NCI-H2227 (cell line): ENCODE data around the gene ADNP.
"Not testable (repeated sequence)": the region's sequence is repeated elsewhere in the genome, so short reads cannot be mapped to it uniquely, and the experiment has no call there.

ENCODE experiments used
- DNase-seq: peaks from one replicate; lab custom pipeline; 2025; ENCODE audit not compliant: unreplicated experiment; lab: John Stamatoyannopoulos, UW

ADNP gene

DNA sequence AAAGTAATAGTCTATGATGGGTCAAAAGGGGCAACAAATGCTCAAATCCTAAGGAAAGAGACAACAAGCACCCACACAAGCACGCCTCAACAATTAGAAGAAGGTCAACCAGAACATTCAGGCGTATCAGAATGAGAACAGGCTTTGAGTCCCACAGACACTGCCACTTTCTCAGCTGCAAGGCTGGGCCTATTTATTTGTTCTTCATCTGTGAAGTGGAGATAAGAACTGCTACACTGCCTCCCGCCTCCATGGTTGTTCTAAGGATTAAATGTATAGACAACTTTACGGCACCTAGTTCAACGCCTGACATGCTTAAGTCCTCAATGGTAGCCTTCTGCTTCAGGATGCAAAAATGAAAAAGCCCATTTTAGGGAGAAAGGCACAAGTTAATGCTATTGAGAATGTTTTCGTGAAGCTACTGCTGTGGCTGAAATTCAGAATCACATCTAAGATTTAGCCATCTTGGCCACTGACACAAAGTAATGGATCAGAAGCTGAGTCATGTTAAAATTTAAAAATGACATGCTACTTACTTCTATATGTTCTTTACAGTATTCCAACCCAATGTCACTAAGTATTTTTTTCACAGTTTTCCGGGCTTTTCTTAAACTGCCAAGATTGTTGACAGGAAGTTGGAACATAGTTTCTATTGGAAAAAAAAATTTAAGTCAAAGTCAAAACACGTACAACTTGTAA is 27.7 kb downstream of the ADNP start:
- DNase-seq = no peak

DNA sequence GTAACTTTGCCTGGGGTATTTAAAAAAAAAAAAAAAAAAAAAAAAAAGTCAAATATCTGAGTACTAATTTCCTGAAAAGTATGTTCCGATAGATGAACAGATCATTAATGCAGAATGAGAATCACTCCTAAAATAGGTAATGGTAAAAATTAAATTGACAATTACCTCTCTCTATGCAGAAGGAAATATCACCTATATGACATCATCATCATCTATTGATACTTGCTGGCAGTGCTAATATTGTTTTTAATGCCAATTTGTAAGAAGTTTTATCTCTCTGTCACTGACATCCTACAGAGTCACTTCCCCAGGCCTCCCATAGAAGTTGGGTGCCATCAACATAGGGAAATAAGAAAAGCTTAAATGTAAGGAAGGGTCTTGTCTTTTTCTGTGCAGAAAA is 29.9 kb downstream of the ADNP start:
- no peak for DNase-seq

DNA sequence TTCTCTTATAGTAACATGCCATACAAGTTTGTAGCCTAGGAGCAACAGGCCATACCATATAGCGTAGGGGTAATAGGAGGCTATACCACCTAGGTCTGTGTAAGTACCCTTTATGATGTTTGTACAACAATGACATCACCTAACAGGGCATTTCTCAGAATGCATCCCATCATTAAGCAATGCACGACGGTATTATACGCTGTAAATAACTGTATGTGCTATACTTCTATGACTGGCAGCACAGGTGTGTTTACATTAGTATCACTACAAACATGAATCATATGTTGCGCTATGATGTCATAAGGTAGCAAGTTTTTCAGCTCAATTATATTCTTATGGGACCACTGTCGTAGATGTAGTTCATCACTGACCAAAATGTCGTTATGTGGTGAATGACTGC is 31.0 kb downstream of the ADNP start:
- DNase-seq = no peak

DNA sequence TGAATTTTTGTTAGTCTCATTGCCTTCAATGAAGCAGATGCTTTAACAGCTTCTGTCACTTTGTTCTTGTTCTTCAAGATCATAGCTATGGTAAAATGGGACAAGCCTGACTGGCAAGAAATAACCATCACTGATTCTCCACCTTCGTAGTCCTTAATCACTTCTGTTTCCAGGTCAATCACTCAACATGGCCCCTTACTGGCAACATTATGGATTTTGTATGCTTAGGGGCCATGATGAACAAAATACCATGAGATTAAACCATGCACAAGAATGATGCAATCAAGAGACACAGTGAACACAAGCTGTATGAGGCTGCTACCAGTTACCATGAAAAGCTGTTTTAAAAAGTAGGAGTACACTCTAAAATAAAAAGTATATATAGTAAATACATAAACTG is 32.8 kb downstream of the ADNP start:
- DNase-seq = no peak

DNA sequence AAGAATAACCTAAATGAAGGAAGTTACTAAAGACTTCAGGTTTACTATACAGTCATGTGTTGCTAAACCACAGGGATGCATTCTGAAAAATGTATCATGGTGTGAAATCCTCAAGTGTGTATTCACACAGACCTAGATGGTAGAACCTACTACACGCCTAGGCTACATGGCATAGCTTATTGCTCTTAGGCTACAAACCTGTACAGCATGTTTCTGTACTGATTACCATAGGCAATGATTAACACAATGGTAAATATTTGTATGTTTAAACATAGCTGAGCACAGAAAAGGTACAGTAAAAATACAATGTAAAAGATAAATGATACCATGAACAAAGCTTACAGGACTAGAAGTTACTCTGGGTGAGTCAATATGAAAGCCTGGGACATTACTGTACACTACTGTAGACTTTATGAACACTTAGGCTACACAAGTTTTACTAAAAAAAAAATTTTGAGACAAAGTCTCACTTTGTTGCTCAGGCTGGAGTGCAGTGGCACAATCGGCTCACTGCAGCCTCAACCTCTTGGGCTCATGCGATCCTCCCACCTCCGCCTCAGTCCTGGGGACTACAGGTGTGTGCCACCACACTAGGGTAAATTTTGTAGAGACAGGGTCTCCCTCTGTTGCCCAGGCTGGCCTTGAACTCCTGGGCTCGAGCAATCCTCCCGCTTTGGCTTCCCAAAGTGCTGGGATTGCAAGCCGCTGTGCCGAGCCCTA is 36.0 kb downstream of the ADNP start:
- DNase-seq = no peak

DNA sequence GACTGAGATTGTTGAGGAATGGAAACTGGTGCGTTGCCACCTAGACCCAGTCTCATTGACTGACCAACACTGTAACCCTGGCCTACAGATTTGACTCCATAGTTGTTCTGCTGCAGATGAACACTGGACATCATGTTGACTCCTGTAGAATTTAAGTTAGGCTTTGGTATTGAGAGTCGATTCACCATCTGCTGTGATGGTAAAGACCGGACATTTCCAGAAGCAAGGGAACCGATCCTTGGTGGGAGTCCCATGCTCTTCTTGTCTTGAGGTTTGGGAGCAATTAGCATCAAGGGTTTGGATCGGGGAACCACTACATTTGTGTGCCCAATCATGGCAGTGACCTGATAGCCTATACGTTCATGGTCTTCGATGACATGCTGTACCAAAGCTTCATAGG is 37.6 kb downstream of the ADNP start:
- DNase-seq = no peak

DNA sequence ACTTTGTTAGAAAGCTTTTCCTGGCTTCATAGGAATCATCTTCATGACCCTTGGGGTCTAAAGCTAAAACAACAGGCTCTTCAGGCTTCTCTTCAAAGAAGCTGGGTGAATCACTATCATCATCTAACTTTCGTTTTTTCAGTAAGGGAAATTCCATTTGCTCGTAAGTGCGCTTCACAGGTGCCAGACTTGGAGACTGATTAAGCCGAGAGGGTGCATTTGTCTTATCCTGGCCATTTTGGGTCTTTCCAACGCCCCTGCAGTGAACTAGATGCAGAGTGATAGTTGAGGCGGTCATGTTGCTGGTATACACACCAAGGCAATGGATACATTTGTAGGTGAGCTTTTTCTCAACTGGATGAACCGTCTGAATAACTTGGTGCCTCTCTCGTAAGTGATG is 38.8 kb downstream of the ADNP start:
- DNase-seq = no peak

DNA sequence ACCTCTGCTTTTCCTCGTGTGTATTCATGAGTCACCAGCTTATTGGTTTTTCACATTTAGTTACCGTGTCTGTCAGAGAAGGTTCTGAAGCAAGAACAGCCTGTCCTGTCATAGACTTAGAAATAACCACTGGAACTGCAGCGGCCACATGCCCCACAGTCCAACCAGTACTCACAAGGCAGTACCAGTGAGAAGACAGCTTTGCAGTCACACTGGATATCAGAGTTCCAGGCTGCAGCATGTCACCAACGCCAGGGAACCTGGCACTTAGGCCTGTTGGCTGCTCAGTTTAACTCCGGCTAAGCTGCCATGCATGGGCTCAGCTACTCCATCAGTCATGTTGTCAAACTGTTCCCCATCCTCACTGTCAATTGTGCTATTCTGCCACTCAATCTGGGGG is 40.1 kb downstream of the ADNP start:
- DNase-seq = no peak

DNA sequence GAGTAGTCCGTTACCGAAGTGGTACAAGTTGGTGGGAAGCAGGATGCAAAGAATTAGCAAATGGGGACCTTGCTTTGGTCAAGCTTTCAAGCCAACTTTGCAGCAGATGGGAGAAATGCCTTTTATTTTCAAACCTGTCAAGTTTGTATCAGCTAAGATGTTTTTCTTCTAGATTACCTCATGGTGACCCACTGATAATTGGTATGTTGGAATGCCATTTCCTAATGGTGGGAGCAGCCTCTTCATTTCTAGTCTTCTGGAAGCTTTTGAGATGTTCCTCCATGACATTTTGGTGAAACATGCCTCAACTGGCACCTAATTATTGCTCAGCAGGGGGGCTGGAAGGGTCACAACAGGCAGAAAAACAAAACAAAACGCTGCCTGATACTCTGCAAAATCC is 43.7 kb downstream of the ADNP start:
- DNase-seq = no peak

DNA sequence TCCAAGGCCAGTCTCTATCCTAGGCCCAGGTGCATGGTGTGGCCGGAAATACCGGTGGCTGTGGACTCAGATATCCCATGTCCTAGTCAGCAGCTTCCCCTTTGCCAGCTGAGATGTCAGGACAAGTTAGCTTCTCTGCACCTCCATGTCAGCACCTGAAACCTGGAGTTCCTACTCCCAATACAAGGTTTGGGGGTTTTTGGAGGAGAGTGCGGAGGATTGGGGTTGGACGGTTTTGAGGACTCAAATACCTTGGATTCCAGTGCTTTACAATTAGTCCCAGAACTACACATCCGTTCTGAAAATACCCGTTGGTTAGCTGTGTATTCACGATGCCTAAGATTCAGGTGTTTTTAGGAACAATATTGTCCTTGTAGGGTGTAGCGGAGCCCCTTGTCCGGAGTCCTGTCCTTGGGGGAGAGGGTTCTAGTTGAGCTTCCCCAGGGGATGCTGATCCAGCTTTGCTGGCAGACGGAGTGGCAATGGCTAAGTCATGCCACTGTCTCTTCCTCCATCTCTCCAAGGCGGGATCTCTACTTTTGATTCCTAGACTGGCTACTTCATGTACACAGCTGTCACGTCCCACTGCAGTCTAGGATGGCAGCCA is 45.0 kb downstream of the ADNP start:
- no peak for DNase-seq

DNA sequence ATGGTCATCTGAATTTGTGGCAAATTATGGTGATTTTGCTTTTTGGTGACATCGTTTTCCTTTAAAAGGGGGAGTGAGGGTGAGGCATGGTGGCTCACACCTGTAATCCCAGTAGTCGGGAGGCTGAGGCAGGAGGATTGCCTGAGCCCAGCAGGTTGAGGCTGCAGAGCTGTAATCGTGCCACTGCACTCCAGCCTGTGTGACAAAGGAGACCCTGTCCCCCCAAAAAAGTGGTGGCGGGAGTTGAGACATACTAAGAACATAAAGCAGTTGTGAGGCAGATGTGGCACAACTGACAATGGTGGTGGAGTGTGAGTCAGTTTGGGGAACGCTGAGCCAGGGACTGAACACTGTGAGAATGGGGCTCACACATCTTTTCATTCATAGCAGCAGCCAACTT is 45.5 kb downstream of the ADNP start:
- no peak for DNase-seq

DNA sequence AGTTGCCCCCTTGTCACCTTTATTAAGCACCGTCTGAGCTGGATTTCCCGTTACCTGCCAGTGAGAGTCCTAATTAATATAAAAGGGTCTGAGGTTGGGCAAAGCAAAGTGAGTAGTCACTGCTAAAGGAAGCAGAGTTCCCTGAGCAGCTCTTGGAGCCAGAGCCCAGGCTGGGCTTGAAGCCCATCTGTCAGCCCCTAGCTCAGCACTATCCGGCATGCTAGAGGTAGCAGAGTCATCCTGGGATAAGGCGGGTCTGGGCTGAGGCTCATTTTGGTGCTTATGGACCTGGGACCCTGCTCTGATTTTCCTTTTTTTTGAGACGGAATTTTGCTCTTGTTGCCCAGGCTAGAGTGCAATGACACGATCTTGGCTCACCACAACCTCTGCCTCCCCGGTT is 46.2 kb downstream of the ADNP start:
- DNase-seq = no peak

DNA sequence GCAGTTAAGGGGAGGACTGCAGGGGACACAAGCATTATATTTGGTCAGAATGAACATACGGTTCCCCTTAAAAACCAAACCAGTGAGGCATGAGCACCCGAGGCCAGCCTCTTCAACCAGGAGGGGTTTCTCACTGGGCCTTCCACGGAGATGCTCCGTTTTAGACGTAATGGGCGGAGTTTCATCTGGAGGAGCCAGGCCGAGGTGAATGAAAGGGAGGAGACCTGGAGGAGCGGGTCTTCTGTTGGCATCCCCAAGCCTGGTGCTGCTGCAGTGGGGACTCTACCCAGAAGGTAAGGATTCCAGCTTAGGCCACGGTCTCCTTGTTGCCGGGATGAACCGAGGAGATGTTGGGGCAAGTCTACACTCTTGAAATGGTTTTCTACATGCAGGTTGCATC is 47.4 kb downstream of the ADNP start:
- no peak for DNase-seq

DNA sequence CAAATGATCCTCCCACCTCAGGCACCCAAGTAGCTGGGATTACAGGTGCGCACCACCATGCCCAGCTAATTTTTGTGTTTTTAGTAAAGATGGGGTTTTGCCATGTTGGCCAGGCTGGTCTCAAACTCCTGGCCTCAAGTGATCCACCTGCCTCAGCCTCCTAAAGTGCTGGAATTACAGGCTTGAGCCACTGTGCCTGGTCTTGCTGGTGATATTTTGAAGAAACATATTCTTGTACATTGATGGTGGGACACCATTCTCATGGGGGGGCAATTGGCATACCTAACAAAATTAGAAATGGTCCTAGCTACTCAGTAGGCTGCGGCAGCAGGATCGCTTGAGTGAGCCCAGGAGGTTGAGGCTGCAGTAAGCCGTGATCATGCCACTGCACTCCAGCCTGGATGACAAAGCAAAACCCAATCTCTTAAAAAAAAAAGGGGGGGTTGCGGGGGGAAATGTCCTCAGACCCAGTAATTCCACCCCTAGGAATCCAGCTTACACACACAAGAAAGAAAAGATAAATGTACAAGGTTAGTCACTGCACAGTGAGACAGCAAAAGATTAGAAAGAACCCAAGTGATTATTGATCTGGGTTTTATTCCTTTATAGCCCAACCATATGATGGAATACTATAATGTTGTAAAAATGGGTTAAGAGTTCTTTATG is 49.3 kb downstream of the ADNP start:
- DNase-seq = not testable (repeated sequence)

DNA sequence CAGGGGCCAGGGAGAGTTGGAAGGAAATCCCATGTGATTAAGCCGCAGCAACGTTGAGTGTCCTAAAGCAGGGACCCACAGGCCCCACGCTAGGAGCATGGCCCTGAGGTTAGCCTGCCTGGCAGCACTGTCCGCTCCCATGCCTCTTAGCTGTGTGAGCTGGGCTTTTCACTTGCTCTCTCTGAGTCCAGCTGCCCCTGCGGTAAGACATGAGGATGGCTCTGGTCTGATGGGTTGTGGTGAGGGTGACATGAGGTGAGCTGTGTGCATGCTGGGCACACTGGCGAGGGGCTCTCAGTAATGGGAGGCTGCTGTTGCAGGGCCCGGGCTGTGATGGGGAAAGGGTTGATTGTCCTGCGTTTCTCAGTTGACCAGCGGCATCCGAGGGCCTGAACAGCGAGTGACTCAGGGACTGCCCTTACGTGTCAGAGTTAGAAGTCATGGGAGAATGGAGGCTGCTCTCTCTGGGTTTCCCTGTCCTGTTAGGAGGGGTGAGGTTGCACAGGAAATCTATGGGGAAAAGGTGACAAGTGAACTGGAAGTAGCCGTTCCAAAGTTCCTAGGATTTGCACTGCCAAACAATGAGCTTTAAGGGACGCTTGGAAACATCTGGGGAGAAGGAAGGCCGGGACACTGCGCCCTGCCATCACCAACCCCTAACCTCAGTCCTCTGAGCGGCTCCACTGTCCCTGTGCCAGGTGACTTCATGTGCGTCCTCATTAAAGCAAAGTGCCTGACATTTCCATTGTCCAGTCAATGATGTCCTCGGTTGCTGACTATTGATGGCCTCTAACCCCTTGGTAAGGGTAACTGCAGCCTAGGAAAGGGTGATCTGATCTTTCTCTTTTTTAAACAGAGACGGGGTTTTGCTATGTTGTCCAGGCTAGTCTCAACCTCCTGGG is 51.3 kb downstream of the ADNP start:
- DNase-seq = no peak

DNA sequence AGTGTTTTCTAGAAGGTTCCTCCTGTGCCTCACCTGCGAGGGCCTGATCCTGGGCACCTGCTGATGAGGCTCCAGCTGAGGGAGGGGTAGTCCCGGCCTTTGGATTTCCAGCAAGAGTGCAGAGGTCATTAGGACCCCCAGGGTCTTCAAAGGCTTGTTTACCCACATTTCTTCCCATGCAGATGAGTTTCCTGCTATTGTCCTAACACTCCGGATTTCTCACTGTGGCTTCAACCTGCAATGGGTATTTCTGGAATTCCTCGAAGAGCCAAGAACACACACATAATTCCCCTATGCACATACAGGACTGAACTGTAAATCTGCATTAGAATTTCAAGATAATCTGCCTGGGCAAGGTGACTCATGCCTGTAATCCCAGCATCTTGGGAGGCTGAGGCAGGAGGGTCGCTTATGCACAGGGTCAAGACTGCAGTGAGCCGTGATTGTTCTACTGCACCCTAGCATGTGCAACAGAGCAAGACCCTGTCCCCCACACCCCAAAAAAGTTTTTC is 53.9 kb downstream of the ADNP start:
- DNase-seq = no peak

DNA sequence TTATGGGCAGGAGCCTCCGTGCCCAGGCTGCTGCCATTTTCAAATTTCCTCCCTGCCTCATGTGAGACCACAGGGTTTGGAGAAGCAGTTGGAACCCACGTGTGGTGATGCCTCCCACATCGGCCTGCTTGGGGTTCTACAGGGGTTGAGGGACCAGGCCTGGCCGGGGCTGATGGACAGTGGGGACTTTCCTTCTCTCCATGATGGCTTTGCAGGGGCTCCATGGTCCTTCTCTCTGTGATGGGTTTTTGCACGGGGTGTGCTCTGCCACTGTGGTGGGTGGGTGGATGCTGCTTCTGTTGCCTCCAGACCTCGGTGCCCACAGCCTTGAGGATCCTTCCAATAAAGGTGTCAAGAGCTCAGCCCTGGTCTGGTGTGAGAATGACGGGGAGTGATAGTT is 54.4 kb downstream of the ADNP start:
- DNase-seq = no peak

DNA sequence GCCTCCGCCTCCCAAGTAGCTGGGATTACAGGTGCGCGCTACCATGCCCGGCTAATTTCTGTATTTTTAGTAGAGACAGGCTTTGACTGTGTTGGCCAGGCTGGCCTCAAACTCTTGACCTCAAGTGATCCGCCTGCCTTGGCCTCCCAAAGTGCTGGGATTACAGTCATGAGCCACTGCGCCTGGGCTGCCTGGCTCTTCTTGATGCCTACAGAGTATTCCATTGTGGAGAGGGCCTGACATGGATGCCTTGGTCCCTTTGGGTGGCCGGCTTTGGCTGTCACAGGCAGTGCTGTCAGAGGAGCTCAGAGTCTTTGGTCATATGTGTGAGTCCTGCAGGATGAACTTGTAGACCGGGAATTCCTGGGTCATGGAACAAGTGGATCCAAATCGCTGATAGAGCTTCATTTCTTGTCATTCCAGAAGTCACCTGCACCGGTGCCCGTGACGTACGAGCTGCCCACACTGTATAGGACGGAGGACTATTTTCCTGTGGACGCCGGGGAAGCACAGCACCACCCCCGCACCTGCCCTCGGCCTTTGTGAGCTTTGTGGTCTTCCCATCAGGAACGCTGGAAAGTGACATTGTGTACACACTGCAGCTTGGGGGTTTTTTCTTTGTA is 55.1 kb downstream of the ADNP start:
- no peak for DNase-seq

DNA sequence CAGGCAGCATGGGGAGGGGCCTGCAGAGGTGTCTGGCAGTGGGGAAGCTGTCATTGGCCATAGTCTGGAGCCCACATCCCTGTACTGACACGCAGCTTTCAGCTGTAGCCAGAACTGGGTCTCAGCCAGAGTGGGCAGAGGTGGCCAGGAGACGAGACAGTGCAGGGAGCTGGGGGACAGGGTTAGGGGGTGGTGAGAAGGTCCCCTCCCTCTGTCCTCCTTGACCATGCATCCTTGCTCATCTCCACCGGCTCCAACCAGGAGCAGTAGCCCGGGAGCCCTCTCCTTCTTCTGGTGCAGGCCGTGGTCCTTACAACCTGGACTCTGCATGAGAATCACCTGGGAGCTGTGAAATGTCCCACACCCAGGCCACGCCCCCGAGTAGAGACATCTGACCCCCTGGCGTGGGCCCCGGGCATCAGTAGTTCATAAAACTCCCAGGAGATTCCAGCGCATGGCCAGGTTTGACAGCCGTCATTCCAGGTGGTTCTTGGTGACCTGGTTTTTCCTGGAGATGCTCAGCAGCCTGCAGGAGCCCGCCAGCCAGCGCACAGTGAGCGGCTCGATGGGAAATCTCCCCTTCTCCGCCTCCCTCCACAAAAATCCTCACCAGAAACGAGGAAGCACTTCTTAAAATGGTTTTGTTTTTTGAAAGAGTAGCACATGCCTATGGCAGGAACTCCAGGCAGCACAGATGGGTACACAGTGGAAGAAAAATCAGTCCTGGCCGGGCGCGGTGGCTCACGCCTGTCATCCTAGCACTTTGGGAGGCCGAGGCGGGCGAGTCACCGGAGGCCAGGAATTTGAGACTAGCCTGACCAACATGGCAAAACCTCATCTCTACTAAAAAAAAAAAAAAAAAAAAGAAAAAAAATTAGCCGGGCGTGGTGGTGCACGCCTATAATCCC is 56.2 kb downstream of the ADNP start:
- DNase-seq = no peak
